HepG2 (cell line): ENCODE results near the gene CLRN3. TPM values are rescaled to one million over a fixed set of nuclear protein-coding genes. Genes with fewer than 3 reads are reported as not detected.

ENCODE experiments used
- ATAC-seq: fragments of 200-7000 bp; cut with Tn5 transposase; 3 replicates; pipeline ENCODE4 v1.9.1; 2020; ENCODE audit warnings: mild to moderate bottlenecking, moderate library complexity
- BruUV-seq: library from RNA; stranded (reverse); fragments of 400-500 nt; replicated peaks from 2 replicates; lab custom pipeline; 2021; lab: Mats Ljungman, UMichigan
- CTCF ChIA-PET: fragments of 300-600 bp; formaldehyde crosslinking; extraction: SDS; loops from one replicate; lab custom pipeline; 2021; ENCODE audit warnings: low total read pairs, inconsistent platforms, low intra/inter-chr PET ratio; lab: Yijun Ruan, JAX
- POLR2A ChIA-PET: fragments of 350-600 bp; sonication (Branson Sonifier 250); formaldehyde crosslinking; loops from one replicate; lab custom pipeline; 2020; ENCODE audit warnings: antibody characterized with exemption, inconsistent platforms; lab: Yijun Ruan, JAX
- DNase-seq: peaks from one replicate; pipeline ENCODE4 v3.0.0-alpha.2; 2015; ENCODE audit warnings: low spot score
- FAIRE-seq: peaks from 3 replicates; lab custom pipeline; 2011; peaks lifted over from hg19 to GRCh38; lab: Jason Lieb, UNC
- H2AFZ ChIP-seq: one replicate; pipeline ENCODE4 v1.6.1; 2011; ENCODE audit warnings: low read length, inconsistent platforms
- H3K27ac ChIP-seq: fragments of 300-600 bp; 3 replicates; pipeline ENCODE4 v1.8.0; 2011; ENCODE audit warnings: mixed run types, mild to moderate bottlenecking, mixed read lengths, low read length, inconsistent platforms; ENCODE audit not compliant: insufficient read depth; ENCODE audit errors: extremely low read length
- H3K27me3 ChIP-seq, 2 experiments: fragments of 200-600 bp in 1 of 2; 2 replicates in 1 of 2; 3 replicates in 1 of 2; pipeline versions ENCODE4 v1.6.0 to v1.8.0; 2011; ENCODE audit warnings: low read length in 2 of 2, mild to moderate bottlenecking in 2 of 2, moderate library complexity in 2 of 2, inconsistent platforms in 1 of 2; ENCODE audit not compliant: insufficient read depth in 2 of 2, control insufficient read depth in 1 of 2
- H3K36me3 ChIP-seq, 2 experiments: fragments of 200-600 bp in 1 of 2; replicated peaks in 1 of 2; 2 replicates in 1 of 2; 3 replicates in 1 of 2; pipeline versions ENCODE4 v1.5.1 to v1.8.0; 2011; ENCODE audit warnings: low read length in 2 of 2, inconsistent platforms in 1 of 2; ENCODE audit not compliant: insufficient read depth in 2 of 2, control insufficient read depth in 1 of 2
- H3K4me1 ChIP-seq: 2 replicates; pipeline ENCODE4 v1.5.1; 2012; ENCODE audit warnings: low read length, inconsistent platforms; ENCODE audit not compliant: insufficient read depth
- H3K4me2 ChIP-seq: 2 replicates; pipeline ENCODE4 v1.6.0; 2011; ENCODE audit warnings: low read depth, low read length, inconsistent platforms
- H3K4me3 ChIP-seq, 3 experiments: fragments of 200-600 bp in 1 of 3; sonication (generic), shearing (Covaris generic) in 1 of 3; replicated peaks in 1 of 3; 2 replicates each; pipeline ENCODE4 v1.5.1; 2011 to 2016; ENCODE audit warnings: low read length in 3 of 3, inconsistent platforms in 2 of 3, low read depth in 2 of 3, mild to moderate bottlenecking in 2 of 3, control low read depth in 1 of 3, mixed read lengths in 1 of 3; ENCODE audit not compliant: insufficient read depth in 1 of 3
- H3K79me2 ChIP-seq: one replicate; pipeline ENCODE4 v1.6.1; 2011; ENCODE audit warnings: low read length, inconsistent platforms; ENCODE audit not compliant: insufficient read depth
- H3K9ac ChIP-seq: 2 replicates; pipeline ENCODE4 v1.6.0; 2011; ENCODE audit warnings: mild to moderate bottlenecking, low read depth, low read length, inconsistent platforms; ENCODE audit not compliant: insufficient read depth
- H3K9me3 ChIP-seq: 2 replicates; pipeline ENCODE4 v1.5.1; 2012; ENCODE audit warnings: mild to moderate bottlenecking, low read length
- H4K20me1 ChIP-seq: 2 replicates; pipeline ENCODE4 v1.6.0; 2011; ENCODE audit warnings: inconsistent platforms, mild to moderate bottlenecking, low read length, moderate library complexity; ENCODE audit not compliant: insufficient read depth
- CCAR2 ChIP-seq: fragments of 200-400 bp; formaldehyde crosslinking; optimal IDR thresholded peaks from 2 replicates; pipeline ENCODE3; 2018; ENCODE audit warnings: low read depth, mild to moderate bottlenecking, low read length, moderate library complexity
- HNRNPLL ChIP-seq: fragments of 200-400 bp; formaldehyde crosslinking; IDR thresholded peaks from 2 replicates; pipeline ENCODE4 v1.6.1; 2017; ENCODE audit warnings: mild to moderate bottlenecking, low read depth, low read length; ENCODE audit not compliant: poor library complexity, severe bottlenecking
- MEIS1 ChIP-seq: sonication (generic); formaldehyde crosslinking; IDR thresholded peaks from 2 replicates; pipeline ENCODE4 v1.9.0; 2021; ENCODE audit warnings: mild to moderate bottlenecking, missing genetic modification reagents, moderate library complexity, borderline replicate concordance
- SMYD3 ChIP-seq: sonication (generic); formaldehyde crosslinking; IDR thresholded peaks from 2 replicates; pipeline ENCODE4 v1.8.1; 2023; ENCODE audit warnings: mild to moderate bottlenecking, missing genetic modification reagents
- SRSF1 ChIP-seq: fragments of 200-400 bp; formaldehyde crosslinking; optimal IDR thresholded peaks from 2 replicates; pipeline ENCODE3; 2017; ENCODE audit warnings: mild to moderate bottlenecking, low read depth, low read length, moderate library complexity
- ZBTB37 ChIP-seq: sonication (generic); formaldehyde crosslinking; IDR thresholded peaks from 2 replicates; pipeline ENCODE4 v1.4.0; 2020; ENCODE audit warnings: mild to moderate bottlenecking, missing genetic modification reagents
- ZBTB40 ChIP-seq, 2 experiments: fragments of 450-650 bp in 1 of 2; sonication (generic) in 1 of 2; formaldehyde crosslinking in 1 of 2; IDR thresholded peaks; 2 replicates each; pipeline versions ENCODE4 v1.6.1 to v1.8.0; 2016 to 2022; ENCODE audit warnings: antibody characterized with exemption in 1 of 2, mild to moderate bottlenecking in 1 of 2, missing genetic modification reagents in 1 of 2
- ZNF18 ChIP-seq: sonication (generic); formaldehyde crosslinking; IDR thresholded peaks from 2 replicates; pipeline ENCODE4 v1.8.0; 2022; ENCODE audit warnings: mild to moderate bottlenecking, missing genetic modification reagents; ENCODE audit not compliant: insufficient replicate concordance
- ZNF781 ChIP-seq: sonication (generic); formaldehyde crosslinking; IDR thresholded peaks from 2 replicates; pipeline ENCODE4 v1.5.1; 2020; ENCODE audit warnings: borderline replicate concordance, mild to moderate bottlenecking, missing genetic modification reagents; ENCODE audit errors: not compliant biosample characterization
- ZSCAN9 ChIP-seq: IDR thresholded peaks from 2 replicates; pipeline ENCODE4 v1.6.1; 2016; ENCODE audit warnings: borderline replicate concordance
- in situ Hi-C: cut with HindIII; loops from 2 replicates; pipeline ENCODE4 v1.10.0; 2017; ENCODE audit warnings: low pct_unique_long_range_greater_than_20kb; ENCODE audit not compliant: extremely low pct_ligation_motif_present
- intact Hi-C: fragments of 100-400 bp; cut with micrococcal nuclease; formaldehyde crosslinking; loops from one replicate; pipeline ENCODE4 v1.10.0; 2022; ENCODE audit not compliant: unreplicated experiment
- polyA plus RNA-seq, 8 experiments: library from polyadenylated mRNA; depleted of rRNA in 3 of 8; stranded (reverse) in 7 of 8; unstranded in 1 of 8; fragments of >200 nt; fragmentation: Illumina TruSeq in 4 of 8; extraction: Trizol in 4 of 8; gene quantifications; 2 replicates each; pipeline versions ENCODE4 v1.2.1 to v1.2.3, GENCODE V29; 2011 to 2016; ENCODE audit warnings: low read depth in 4 of 8, missing spikeins in 1 of 8, mixed read lengths in 1 of 8; ENCODE audit not compliant: insufficient read depth in 1 of 8
- total RNA-seq, 5 experiments: library from RNA; depleted of rRNA; stranded (reverse); fragments of >200 nt; fragmentation: Illumina TruSeq; extraction: Trizol; gene quantifications; 2 replicates each; pipeline ENCODE4 v1.2.3, GENCODE V29; 2016; ENCODE audit warnings: low read depth in 1 of 5

Gene CLRN3
- total and polyA plus RNA-seq, 2 of the 13 experiments (the other 11 are each of a cell fraction or from before 2014, with no cell fraction given) = not detected

GRCh38 chr10:127937069-127937468 is 44.3 kb upstream of the CLRN3 start:
- no peak overlapping the region for H3K4me2 ChIP-seq
- no peak overlapping the region for H2AFZ ChIP-seq
- H3K27ac ChIP-seq = no peak overlapping the region
- no peak overlapping the region for H3K4me3 ChIP-seq
- no peak for ATAC-seq
- no peak overlapping the region for H3K9ac ChIP-seq
- ChIA-PET POLR2A (no interaction called here), CTCF (no interaction called here)
- in situ Hi-C loops = no loop called here
- peaks cover 0 to 11% of the 10 kb centered on the region in 2 experiments; a peak in 2 of 5 replicates for H3K27me3 ChIP-seq
- intact Hi-C loops = no loop called here
- H3K79me2 ChIP-seq = no peaks in the 10 kb centered on the region
- H3K9me3 ChIP-seq = no peaks in the 10 kb centered on the region
- no peak for FAIRE-seq
- DNase-seq = no peak
- no peaks in the 10 kb centered on the region for H3K4me1 ChIP-seq
- BruUV-seq = no TSS peak
- no peaks in the 10 kb centered on the region for H3K36me3 ChIP-seq
- no peaks in the 10 kb centered on the region for H4K20me1 ChIP-seq
- TF ChIP-seq ZBTB37 (CRISPR knock-in tag) (no peak), ZBTB40 (IDR thresholded peaks at IDR 0.05) (no peak), ZBTB40 (CRISPR knock-in tag; IDR thresholded peaks at IDR 0.05) (no peak), HNRNPLL (no peak), ZNF18 (CRISPR knock-in tag) (no peak), ZSCAN9 (CRISPR knock-in tag) (no peak), SRSF1 (no peak), CCAR2 (no peak), MEIS1 (no peak), ZNF781 (no peak), SMYD3 (CRISPR knock-in tag) (no peak)
